Endothelial cell (in vitro differentiated cells): ENCODE data around the gene PLG. TPM values are rescaled to one million over a fixed set of nuclear protein-coding genes. Genes with fewer than 3 reads are reported as not detected.

Source experiments
- DNase-seq: peaks from one replicate; pipeline ENCODE4 v3.0.0; 2021; ENCODE audit warnings: low spot score
- H3K27ac Mint-ChIP-seq: one replicate; pipeline ENCODE4 v1.8.0; 2021; ENCODE audit warnings: mixed read lengths, inconsistent platforms; ENCODE audit not compliant: unreplicated experiment
- H3K27me3 Mint-ChIP-seq: one replicate; pipeline ENCODE4 v1.8.0; 2021; ENCODE audit warnings: mild to moderate bottlenecking, moderate library complexity, mixed read lengths, inconsistent platforms; ENCODE audit not compliant: unreplicated experiment
- H3K36me3 Mint-ChIP-seq: one replicate; pipeline ENCODE4 v1.8.0; 2021; ENCODE audit warnings: mild to moderate bottlenecking, low read depth, mixed read lengths, inconsistent platforms; ENCODE audit not compliant: unreplicated experiment
- H3K4me1 Mint-ChIP-seq: one replicate; pipeline ENCODE4 v1.8.0; 2021; ENCODE audit warnings: mild to moderate bottlenecking, mixed read lengths, inconsistent platforms; ENCODE audit not compliant: unreplicated experiment
- H3K4me3 Mint-ChIP-seq: one replicate; pipeline ENCODE4 v1.8.0; 2021; ENCODE audit warnings: mild to moderate bottlenecking, mixed read lengths, inconsistent platforms; ENCODE audit not compliant: unreplicated experiment
- H3K9me3 Mint-ChIP-seq: one replicate; pipeline ENCODE4 v1.8.0; 2021; ENCODE audit warnings: mixed read lengths, inconsistent platforms; ENCODE audit not compliant: unreplicated experiment
- total RNA-seq: library from RNA; stranded (reverse); fragmentation: NEBNext Ultra II Directional; extraction: Animal tissue kit (Norgen Biotek cat#: 25700); gene quantifications from one replicate; pipeline ENCODE4 v1.2.1, GENCODE V29; 2021; ENCODE audit not compliant: unreplicated experiment
- TF ChIP-seq, protein P1 (sequence below): fragments of 200-600 bp; sonication (generic); IDR thresholded peaks from one replicate; pipeline ENCODE4 v1.5.0; 2021; ENCODE audit warnings: antibody characterized with exemption; ENCODE audit not compliant: unreplicated experiment

PLG gene
- total RNA-seq, 1 donor from 2014 or later = not detected

DNA sequence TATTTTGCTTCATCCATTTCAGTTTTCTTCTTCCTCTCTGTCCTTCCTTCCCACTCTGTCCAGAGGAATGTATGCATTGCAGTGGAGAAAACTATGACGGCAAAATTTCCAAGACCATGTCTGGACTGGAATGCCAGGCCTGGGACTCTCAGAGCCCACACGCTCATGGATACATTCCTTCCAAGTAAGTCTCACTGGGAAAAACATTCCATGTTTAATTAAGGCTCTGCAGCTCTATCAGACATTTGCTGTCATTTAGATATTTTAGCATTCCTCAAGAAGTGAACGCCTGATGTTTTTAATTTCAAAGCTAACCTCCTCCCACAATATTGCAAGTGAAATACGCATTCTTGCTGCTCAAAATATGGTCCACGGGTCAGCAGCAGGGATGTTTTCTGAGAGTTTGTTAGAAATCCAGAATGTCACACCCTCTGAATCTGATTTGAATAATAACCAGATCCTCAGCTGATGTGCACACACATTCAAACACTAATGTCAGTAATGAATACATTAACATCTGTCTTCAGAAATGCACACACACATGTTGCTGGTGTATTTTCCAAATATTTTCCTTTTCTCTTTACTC, 12.8 kb downstream of the PLG start:
- Mint-ChIP-seq H3K9me3 (no peaks in the 10 kb centered on the region), H3K36me3 (no peaks in the 10 kb centered on the region), H3K27ac (no peak overlapping the region), H3K27me3 (no peaks in the 10 kb centered on the region), H3K4me1 (no peaks in the 10 kb centered on the region), H3K4me3 (no peak overlapping the region)
- TF ChIP-seq, protein P1, sequence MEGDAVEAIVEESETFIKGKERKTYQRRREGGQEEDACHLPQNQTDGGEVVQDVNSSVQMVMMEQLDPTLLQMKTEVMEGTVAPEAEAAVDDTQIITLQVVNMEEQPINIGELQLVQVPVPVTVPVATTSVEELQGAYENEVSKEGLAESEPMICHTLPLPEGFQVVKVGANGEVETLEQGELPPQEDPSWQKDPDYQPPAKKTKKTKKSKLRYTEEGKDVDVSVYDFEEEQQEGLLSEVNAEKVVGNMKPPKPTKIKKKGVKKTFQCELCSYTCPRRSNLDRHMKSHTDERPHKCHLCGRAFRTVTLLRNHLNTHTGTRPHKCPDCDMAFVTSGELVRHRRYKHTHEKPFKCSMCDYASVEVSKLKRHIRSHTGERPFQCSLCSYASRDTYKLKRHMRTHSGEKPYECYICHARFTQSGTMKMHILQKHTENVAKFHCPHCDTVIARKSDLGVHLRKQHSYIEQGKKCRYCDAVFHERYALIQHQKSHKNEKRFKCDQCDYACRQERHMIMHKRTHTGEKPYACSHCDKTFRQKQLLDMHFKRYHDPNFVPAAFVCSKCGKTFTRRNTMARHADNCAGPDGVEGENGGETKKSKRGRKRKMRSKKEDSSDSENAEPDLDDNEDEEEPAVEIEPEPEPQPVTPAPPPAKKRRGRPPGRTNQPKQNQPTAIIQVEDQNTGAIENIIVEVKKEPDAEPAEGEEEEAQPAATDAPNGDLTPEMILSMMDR = no peak
- DNase-seq = no peak

DNA sequence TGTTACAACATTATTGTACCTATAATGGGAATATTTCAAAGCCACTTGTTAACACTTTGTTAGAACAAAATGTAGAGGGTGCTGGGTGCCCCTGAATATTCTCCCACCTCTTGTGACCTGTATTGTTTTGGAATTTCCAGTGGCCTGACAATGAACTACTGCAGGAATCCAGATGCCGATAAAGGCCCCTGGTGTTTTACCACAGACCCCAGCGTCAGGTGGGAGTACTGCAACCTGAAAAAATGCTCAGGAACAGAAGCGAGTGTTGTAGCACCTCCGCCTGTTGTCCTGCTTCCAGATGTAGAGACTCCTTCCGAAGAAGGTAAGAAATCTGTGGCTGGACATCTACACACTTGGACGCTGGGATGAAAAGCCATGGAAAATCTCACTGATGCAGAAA, 28.9 kb downstream of the PLG start:
- peak; percentile 52 for DNase-seq
- no peaks in the 10 kb centered on the region for H3K9me3 Mint-ChIP-seq
- TF ChIP-seq, protein P1 = peak; percentile 53

DNA sequence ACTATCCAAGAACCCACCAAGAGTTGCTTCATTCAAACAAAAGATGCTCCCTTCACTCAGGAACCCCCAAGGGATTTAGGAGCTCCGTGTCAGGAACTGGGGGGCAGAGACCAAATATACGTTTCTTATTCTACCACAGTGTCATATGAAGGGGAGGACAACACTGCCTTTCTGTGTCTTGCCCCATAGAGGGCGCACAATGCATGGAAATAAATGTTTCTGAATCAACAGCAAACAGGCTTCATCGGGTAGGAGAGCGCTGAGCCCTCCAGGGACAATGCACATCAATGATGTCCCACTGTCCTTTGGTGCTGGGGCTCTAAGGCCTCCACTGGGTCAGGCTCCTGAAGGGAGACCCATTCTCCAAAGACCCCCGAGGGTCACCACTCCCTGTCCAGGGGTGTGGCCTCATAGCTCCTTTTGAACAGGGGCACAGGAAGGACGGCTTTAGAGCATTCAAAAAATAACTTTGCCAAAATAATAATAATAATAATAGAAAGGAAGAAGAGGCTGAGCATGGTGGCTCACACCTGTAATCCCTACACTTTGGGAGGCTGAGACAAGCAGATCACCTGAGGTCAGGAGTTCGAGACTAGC, 31.1 kb downstream of the PLG start:
- Mint-ChIP-seq H3K4me1 (no peaks in the 10 kb centered on the region), H3K27ac (no peak overlapping the region), H3K36me3 (no peaks in the 10 kb centered on the region), H3K27me3 (no peaks in the 10 kb centered on the region), H3K9me3 (no peaks in the 10 kb centered on the region), H3K4me3 (no peak overlapping the region)
- TF ChIP-seq, protein P1 = peak; percentile 67
- peak; percentile 48 for DNase-seq

More for the DNA sequence above, 28.9 kb downstream of the PLG start:
- no peaks in the 10 kb centered on the region for H3K27me3 Mint-ChIP-seq
- H3K4me3 Mint-ChIP-seq = no peak overlapping the region
- H3K4me1 Mint-ChIP-seq = no peaks in the 10 kb centered on the region
- H3K36me3 Mint-ChIP-seq = no peaks in the 10 kb centered on the region
- H3K27ac Mint-ChIP-seq = no peak overlapping the region

DNA sequence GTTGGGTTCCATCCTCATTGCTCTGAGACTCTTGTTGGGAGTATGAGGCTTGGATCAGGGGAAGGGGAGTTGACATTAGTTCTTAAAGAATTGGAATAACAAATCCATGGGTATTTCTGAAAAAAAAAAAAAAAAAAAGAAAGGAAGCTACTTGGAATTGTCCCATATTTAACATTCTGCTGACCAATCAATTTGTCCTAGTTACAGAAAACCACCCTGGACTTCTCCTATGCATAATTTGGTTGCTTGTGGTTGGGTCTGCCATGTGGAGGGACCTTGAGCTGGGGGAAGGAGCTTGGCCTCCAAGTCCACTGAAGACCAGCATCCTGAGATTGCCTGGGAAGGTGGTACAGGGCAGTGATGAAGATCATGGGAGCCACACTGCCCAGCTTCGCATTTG, 32.6 kb downstream of the PLG start:
- DNase-seq = no peak
- TF ChIP-seq, protein P1 = no peak
- no peaks in the 10 kb centered on the region for H3K4me1 Mint-ChIP-seq
- no peak overlapping the region for H3K4me3 Mint-ChIP-seq
- no peaks in the 10 kb centered on the region for H3K36me3 Mint-ChIP-seq
- H3K27ac Mint-ChIP-seq = no peak overlapping the region
- H3K9me3 Mint-ChIP-seq = no peaks in the 10 kb centered on the region
- no peaks in the 10 kb centered on the region for H3K27me3 Mint-ChIP-seq

DNA sequence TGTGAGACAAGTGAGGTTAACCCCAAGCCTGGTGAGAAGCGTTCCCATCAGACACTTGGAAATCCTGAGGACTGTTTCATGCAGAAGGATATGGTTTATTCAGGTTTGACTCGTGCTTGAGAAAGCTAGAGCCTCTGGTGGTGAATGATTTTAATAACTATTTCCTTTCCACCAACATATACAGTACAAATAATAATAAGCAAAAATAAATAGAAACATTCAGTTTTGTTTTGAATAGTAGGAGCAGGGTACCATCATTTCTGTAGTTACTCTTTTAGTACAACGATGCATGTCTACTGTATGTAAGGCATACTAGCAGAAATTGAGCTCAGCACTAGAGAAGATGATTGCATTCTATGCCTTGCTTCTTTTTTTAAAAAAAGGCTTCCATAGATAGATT, 33.5 kb downstream of the PLG start:
- TF ChIP-seq, protein P1 = no peak
- no peaks in the 10 kb centered on the region for H3K9me3 Mint-ChIP-seq
- H3K36me3 Mint-ChIP-seq = no peaks in the 10 kb centered on the region
- no peak for DNase-seq
- peaks cover 3% of the 10 kb centered on the region for H3K27me3 Mint-ChIP-seq
- no peak overlapping the region for H3K4me3 Mint-ChIP-seq
- H3K27ac Mint-ChIP-seq = no peak overlapping the region
- H3K4me1 Mint-ChIP-seq = no peaks in the 10 kb centered on the region
